ENCODE measurements around the gene CYP2F1.
"Not testable (repeated sequence)": the region's sequence is repeated elsewhere in the genome, so short reads cannot be mapped to it uniquely, and the experiment has no call there.

CYP2F1 gene, protein sequence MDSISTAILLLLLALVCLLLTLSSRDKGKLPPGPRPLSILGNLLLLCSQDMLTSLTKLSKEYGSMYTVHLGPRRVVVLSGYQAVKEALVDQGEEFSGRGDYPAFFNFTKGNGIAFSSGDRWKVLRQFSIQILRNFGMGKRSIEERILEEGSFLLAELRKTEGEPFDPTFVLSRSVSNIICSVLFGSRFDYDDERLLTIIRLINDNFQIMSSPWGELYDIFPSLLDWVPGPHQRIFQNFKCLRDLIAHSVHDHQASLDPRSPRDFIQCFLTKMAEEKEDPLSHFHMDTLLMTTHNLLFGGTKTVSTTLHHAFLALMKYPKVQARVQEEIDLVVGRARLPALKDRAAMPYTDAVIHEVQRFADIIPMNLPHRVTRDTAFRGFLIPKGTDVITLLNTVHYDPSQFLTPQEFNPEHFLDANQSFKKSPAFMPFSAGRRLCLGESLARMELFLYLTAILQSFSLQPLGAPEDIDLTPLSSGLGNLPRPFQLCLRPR

DNA sequence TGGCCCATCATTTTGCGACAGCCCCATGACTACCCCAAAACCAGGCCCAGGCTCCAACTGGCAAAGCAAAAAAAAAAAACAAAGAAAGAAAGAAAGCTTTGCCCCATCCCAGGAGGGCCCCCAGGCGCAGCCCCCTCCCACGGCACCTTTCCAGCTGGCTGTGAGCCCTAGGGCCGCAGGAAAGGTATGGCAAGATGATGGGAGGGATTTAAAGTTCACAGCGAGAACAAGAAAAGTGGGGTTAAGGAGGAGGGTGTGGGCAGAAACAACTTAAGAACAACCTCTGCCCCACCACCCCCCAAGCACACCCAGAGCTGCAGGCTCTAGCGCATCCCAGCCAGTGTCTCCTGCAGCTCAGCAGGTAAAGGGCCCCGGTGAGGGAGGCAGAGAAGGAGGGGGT, at the start of gene CYP2F1:
TSS of gene CYP2F1 (plus strand) at position 301 of the 400 bp plus-strand sequence. CDS start 1,757 bp downstream, outside the sequence.
- no peak for DNase-seq

DNA sequence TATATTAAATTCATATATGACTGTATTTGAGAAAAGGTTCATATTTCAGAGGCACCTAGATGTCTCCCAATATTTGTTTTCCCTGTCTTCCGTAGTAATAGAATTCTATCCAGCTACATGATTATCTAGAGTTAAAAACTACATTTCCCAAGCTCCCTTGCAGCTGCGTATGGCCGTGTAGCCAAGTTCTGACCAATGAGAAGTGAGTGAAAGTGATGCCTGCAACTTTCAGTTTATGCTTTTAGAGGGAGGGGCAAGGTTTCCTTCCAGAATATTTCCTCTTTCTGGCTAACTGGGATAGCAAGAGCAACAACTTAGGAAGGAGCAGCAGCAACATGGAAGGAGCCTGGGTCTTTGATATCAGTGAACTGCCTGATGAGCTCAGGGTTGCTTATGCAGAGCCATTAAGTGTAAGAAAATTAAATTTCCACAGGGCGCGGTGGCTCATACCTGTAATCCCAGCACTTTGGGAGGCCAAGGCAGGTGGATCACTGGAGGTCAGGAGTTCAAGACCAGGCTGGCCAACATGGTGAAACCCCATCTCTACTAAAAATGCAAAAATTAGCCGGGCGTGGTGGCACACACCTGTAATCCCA, 49.2 kb upstream of the CYP2F1 start:
- DNase-seq, result peak; percentile 6

DNA sequence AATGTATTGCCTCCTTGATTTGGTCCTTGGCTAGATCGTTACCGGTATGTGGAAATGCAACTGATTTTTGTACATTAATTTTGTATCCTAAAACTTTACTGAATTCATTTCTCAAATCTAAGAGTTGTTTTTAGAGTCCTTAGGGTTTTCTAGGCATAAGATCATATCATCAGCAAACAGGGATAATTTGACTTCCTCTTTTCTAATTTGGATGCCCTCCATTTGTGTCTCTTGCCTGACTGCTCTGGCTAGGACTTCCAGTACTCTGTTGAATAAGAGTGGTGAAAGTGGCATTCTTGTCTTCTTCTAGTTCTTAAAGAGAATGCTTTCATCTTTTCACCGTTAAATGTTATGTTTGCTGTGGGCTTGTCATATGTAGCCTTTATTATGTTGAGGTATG, 37.9 kb upstream of the CYP2F1 start:
- DNase-seq, result no peak

DNA sequence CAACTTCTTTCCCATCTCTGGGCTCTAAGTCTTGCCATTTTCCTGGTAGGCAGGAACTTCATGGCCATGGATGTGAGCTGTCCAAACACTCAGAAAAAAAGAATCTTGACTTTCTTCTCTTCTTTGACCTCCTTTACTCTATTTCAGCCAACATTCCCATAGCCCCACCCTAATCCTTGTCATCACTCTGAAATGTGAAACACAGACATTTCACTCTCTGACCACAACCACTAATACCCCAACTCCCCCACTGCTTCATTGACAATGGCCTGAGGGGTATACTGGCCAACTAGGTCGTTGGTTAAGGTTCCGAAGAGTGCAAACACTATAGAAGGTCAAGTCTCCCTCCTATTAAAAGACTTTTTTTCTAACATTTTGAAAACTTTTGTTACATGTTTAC, 30.7 kb upstream of the CYP2F1 start:
- DNase-seq, result no peak

DNA sequence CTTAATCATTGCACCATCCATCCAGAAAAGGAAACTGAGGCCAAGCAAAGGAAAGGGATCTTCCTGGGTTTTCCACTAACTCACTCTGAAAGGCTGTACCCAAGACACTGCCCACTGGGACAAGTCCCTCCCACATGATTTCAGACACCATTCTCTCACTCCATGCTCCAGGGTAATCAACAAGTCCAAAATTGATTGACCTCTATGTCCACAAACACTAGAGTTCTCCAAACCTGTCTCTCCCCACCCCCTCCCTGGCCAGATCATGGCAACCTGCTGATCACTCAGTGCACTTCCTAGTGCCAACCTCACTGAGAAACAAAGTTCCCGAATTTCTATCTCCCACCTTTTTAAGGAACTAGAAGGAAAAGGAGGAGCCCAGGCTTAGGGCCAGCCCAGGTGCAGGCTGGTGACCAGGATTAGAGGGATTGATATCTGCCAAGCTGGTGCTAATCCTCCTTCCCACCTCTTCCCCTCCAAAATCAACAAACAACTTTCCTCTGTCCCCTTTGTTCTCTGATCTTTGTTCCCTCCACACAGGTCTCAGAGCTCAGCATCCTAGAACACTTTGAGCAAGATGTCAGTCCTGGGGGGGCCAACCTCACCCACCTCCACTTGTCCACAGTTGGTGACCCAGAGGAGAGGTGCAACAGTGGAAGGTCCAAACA, 28.4 kb upstream of the CYP2F1 start:
- DNase-seq, result no peak

DNA sequence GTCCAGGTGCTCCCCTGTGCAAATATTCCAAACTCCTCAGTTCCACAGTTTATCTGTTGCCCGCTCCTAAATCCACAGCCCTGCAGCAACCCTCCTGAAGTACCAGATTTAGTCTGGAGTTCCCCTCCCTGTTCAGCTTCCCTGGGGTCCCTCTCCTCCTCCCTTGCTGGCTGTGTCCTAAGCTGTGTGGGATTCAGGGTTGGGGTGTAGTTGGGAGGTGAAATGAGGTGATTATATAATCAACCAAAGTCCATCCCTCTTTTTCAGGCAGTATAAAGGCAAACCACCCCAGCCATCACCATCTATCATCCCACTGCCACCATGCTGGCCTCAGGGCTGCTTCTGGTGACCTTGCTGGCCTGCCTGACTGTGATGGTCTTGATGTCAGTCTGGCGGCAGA, 26.1 kb upstream of the CYP2F1 start, which contains the start of gene CYP2A13:
TSS of gene CYP2A13 (plus strand) at position 301 of the 400 bp plus-strand sequence. CDS start at position 322, 21 bp downstream.
- no peak for DNase-seq

DNA sequence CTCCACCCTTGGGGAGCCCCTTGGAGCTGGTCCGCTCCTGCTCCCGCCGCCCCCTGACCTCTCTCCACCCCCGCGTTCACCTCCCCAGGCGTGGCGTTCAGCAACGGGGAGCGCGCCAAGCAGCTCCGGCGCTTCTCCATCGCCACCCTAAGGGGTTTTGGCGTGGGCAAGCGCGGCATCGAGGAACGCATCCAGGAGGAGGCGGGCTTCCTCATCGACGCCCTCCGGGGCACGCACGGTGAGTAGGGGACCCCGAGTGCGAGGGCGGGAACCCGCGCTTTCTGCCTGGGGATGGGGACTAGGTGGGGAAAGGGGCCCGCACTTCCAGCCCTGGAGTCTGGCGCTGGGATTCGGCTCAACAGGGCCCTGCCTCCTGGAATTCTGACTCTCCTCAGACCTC, 24.3 kb upstream of the CYP2F1 start:
- no peak for DNase-seq

DNA sequence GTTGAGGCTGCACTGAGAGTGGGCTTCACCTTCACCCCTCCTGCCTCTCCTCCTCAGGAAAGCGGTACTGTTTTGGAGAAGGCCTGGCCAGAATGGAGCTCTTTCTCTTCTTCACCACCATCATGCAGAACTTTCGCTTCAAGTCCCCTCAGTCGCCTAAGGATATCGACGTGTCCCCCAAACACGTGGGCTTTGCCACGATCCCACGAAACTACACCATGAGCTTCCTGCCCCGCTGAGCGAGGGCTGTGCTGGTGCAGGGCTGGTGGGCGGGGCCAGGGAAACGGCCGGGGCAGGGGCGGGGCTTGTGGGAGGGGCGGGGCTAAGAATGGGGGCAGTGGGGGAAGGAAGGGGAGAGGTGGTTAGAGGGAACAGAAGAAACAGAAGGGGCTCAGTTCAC, 18.5 kb upstream of the CYP2F1 start:
- DNase-seq, result no peak

DNA sequence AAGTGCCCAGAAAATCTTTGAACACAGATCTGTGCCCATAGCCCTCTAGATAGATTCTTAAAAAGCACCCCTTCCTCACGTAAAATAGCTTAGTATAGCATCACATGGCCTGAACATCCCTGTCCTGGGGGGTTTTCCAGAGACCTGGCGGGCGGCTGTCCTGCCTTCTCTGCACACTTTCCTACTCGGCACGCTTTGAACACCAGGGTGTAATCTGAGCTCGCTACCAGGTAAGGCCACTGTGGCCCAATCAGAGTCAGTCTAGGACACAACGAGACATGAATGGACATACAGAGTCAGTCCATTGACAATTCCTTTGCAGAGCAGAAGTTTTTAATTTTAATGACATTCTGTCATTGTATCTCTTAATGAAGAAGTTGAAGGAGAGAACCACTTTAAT, 17.9 kb upstream of the CYP2F1 start:
- DNase-seq, result no peak

DNA sequence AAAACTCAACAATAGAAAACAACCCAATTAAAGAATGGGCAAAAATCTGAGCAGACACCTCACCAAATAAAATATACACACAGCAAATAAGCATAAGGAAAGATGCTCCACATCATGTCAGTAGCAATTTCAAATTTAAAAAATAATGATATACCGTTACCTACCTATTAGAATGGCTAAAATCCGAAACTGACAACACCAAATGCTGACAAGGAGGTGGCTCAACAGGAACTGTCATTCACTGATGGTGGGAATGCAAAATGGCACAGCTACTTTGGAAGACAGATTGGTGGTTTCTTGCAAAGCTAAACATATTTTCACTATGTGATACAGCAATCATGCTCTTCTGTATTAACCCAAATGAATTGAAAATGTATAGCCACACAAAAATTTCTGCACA, 16.9 kb upstream of the CYP2F1 start:
- no peak for DNase-seq

DNA sequence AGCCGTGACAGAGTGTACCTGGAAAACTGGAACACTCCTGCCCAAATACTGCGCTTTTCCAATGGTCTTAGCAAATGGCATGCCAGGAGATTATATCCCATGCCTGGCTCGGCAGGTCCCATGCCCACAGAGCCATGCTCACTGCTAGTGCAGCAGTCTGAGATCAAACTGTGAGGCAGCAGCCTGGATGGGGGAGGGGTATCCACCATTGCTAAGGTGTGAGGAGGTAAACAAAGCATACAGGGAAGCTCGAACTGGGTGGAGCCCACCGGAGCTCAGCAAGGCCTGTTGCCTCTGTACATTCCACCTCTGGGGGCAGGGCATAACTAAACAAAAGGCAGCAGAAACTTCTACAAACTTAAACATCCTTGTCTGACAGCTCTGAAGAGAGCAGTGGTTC, 15.5 kb upstream of the CYP2F1 start:
- DNase-seq, result no peak

DNA sequence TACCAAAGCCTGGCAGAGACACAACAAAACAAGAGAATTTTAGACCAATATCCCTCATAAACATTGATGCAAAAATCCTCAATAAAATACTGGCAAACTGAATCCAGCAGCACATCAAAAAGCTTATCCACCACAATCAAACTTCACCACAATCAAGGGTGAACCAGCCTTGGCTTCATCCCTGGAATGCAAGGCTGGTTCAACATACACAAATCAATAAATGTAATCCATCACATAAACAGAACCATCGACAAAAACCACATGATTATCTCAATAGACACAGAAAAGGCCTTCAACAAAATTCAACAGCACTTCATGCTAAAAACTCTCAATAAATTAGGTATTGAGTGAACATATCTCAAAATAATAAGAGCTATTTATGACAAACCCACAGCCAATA, 12.0 kb upstream of the CYP2F1 start:
- DNase-seq, result not testable (repeated sequence)

DNA sequence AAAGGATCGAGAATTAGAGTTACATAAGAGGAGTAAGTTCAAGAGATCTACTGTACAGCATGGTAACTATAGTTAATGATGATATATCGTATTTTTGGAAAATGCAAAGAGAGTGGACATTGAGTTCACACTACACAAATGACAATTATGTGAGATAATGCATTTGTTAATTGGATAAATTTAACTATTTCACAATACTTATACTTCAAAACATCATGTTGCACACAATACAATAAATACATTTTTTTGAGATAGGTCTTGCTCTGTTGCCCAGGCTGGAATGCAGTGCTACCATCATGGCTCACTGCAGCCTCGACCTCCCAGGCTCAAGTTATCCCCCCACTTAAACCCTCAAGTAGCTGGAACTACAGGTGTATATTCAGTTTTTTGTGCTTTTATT, 8.1 kb upstream of the CYP2F1 start:
- no peak for DNase-seq

DNA sequence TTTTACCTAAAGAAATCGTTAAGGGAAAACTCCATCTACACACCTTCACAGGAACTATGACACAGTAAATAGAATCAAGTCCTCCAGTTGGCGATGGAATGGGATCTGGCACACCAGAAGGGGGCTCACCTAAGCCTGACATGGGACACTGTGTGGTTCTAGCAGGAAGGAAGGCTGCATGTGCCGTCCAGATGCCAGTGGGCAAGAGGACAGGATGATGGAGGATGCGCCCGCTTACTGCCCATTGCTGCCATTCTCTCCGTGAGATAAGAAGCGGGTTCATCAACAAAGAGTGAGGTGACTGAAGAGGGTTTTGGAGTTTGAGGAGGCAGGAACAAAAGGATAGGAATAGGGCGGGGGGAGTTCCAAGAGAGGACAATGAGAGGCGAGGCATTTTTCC, 2.9 kb upstream of the CYP2F1 start:
- DNase-seq, result no peak

DNA sequence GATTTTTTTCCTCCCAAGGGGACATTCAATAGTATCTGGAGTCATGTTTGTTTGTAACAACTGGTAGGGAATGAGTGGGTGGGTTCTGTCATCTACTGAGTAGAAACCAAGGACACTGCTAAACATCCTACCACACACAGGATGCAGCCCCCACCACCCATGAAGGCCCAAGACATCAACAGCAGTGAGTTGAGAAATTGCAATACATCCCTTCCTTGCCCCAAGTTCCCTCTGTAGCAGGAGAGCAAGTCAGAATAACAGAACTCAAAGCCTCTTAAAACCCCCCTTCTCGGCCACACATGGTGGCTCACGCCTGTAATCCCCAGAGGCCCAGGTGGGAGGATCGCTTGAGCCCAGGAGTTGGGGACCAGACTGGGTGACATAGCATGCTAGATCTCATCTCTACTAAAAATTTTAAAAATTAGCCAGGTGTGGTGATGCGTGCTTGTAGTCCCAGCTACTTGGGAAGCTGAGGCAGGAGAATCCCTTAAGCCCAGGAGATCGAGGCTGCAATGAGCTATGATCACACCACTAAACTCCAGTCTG, 2.4 kb upstream of the CYP2F1 start:
- DNase-seq, result no peak

DNA sequence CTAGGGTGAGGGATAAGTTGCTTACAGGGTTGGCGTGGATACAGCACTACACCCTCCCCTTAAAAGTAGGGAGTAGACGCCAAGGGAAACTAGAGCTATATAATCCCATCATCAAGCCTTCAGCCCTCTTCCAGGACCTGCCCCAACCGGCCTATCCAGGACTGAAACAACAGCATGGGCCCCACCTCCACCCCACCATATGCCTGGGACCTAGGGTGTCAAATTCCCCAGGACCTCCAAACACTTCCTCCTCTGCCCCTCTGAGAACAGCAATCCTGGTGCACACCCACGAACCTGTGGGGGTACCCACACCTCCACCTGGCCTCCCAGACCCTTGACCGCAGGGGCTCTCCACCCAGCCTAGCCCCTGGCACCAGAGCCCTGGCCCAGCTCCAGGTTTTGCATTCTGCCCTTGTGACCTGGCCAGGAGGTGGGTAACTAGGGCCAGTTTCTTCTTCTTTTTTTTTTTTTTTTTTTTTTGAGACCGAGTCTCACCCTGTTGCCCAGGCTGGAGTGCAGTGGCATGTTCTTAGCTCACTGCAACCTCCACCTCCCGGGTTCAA, 1.4 kb upstream of the CYP2F1 start:
- no peak for DNase-seq

DNA sequence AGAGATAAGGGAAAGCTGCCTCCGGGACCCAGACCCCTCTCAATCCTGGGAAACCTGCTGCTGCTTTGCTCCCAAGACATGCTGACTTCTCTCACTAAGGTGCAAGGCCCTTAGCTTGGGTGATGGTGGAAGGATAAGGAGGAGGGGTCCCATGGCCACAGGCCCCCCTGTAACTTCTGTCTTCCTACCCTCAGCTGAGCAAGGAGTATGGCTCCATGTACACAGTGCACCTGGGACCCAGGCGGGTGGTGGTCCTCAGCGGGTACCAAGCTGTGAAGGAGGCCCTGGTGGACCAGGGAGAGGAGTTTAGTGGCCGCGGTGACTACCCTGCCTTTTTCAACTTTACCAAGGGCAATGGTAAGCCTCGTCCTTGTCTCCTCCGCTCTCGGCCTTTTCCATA, 2.0 kb downstream of the CYP2F1 start:
- no peak for DNase-seq

DNA sequence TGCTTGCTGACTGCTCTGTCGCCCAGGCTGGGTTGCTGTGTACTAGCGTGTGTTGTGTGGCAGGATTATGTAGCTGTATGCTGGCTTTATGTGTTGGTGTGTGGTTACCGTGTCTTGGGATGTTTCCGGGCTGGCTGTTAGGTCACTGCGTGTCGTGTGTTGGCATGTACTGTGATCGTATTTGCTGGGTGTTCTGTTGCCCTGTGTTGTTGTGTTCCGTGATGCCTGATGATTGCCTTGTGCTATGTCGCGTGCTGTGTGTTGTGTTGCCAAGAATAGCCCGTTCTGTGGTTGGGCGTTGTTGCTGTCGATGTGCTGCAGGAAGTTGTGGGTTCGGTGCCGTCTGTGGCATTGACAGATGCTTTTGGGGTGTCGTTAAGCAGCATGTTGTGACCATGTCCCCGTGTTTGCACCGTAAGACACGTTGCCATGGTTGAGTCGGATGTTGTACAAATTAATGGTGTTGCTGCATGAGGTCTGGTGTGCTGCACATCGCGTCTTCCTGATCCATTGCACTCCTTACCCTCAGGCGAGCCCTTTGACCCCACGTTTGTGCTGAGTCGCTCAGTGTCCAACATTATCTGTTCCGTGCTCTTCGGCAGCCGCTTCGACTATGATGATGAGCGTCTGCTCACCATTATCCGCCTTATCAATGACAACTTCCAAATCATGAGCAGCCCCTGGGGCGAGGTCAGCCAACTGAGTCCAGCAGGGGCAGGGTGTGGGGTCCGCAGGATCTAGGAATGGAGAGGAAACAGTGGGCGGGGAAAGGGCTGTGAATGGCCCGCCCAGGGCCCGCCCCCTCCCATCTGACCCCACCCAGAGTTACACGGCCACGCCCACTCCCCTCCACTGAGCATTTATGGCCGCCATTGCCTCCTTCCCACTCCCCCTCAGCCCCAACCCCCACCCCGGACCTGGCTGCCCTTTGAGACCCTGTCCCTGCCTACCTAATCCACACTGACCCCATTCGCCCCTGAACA, 7.0 kb downstream of the CYP2F1 start:
- peak; percentile 90 for DNase-seq

DNA sequence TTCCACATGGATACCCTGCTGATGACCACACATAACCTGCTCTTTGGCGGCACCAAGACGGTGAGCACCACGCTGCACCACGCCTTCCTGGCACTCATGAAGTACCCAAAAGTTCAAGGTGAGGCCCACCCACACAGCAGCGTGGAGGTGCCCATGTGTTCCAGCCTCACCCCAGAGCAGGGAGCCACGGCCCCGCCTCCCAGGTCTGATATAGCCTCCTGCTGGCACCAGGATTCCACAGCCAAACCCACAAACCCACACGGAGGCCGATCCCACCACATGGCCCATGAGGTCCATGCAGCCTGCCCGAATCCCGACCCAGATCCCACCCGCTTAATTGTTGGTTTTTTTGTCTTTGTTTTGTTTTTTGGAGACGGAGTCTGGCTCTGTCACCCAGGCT, 8.6 kb downstream of the CYP2F1 start:
- not testable (repeated sequence) for DNase-seq

DNA sequence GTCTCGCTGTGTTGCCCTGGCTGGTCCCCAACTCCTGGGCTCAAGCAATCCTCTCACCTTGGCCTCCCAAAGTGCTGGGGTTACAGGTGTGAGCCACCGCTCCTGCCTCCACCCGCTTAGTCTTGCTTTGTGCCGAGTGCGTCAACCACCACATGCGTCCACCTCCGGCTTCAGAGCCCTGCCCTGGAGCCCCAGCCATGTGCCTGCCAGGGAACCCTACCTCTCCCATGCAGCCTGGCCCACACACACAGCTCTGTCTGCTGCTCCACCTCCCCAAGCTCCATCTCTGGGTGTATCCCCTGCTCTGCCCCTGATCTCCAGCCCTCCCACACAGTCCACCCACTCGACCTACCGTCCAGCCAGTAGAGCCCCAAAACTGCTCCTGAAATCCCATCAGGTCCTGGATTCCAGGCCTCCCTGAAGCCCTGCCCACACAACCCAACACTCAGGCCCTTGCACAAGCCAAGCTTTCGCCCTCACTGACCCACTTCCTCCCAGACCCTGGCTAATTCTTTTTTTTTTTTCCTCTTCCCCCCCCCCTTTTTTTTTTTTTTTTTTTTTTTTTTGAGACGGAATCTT, 9.6 kb downstream of the CYP2F1 start:
- DNase-seq, result no peak

DNA sequence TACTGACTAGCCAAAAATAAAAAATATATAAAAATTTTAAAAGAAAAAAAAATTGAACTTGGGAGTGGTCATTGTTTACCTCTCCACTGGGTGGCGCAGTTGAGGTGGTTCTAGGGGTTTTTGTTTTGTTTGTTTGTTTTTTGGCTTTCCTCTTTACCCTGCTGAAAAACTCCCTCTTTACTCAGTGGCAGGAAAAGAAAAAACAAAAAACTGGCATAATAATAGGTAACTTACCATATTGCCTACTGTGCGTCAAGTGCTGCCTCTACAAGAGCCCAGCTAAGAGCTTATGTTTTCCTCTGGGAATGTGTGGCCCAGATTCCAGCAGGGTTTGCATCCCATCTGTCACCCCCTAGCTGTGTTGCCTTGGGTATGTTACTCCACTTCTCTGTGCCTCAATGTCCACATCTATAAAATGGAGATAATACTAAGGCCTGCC, 12.6 kb downstream of the CYP2F1 start:
- DNase-seq, result peak; percentile 63
